Osteoblast (primary cell): Measurements from ENCODE around the gene HGS. TPM values are rescaled to one million over a fixed set of nuclear protein-coding genes. Genes with fewer than 3 reads are reported as not detected.

ENCODE experiments used
- DNase-seq: peaks from one replicate; pipeline ENCODE4 v3.0.0; 2011; ENCODE audit warnings: low spot score, mixed read lengths; ENCODE audit not compliant: insufficient read length; ENCODE audit errors: missing footprints
- H2AFZ ChIP-seq: 2 replicates; pipeline ENCODE4 v1.6.0; 2011; ENCODE audit warnings: mild to moderate bottlenecking, low read length
- H3K27ac ChIP-seq: 2 replicates; pipeline ENCODE4 v1.5.1; 2011; ENCODE audit warnings: mild to moderate bottlenecking, low read depth, low read length, moderate library complexity
- H3K27me3 ChIP-seq: 2 replicates; pipeline ENCODE4 v1.6.0; 2012; ENCODE audit warnings: mild to moderate bottlenecking, control low read depth, inconsistent platforms, low read length, moderate library complexity; ENCODE audit not compliant: insufficient read depth
- H3K36me3 ChIP-seq: 2 replicates; pipeline ENCODE4 v1.5.1; 2011; ENCODE audit warnings: mild to moderate bottlenecking, low read length, control low read depth, moderate library complexity; ENCODE audit not compliant: insufficient read depth
- H3K4me1 ChIP-seq: 2 replicates; pipeline ENCODE4 v1.5.1; 2011; ENCODE audit warnings: mild to moderate bottlenecking, low read length, control low read depth, moderate library complexity; ENCODE audit not compliant: insufficient read depth
- H3K4me2 ChIP-seq: 2 replicates; pipeline ENCODE4 v1.6.0; 2011; ENCODE audit warnings: mild to moderate bottlenecking, low read length; ENCODE audit not compliant: insufficient read depth
- H3K4me3 ChIP-seq: fragments of 200-600 bp; sonication (generic); 3 replicates; pipeline ENCODE4 v1.5.1; 2012; ENCODE audit warnings: mild to moderate bottlenecking, low read length, inconsistent platforms; ENCODE audit not compliant: insufficient read depth
- H3K79me2 ChIP-seq: 2 replicates; pipeline ENCODE4 v1.6.0; 2012; ENCODE audit warnings: mild to moderate bottlenecking, low read length, control low read depth, inconsistent platforms; ENCODE audit not compliant: insufficient read depth
- H3K9me3 ChIP-seq: 2 replicates; pipeline ENCODE4 v1.5.1; 2011; ENCODE audit warnings: low read depth, low read length, control low read depth
- H4K20me1 ChIP-seq: 2 replicates; pipeline ENCODE4 v1.6.0; 2012; ENCODE audit warnings: mild to moderate bottlenecking, low read length, control low read depth; ENCODE audit not compliant: insufficient read depth
- CTCF ChIP-seq: IDR thresholded peaks from 2 replicates; pipeline ENCODE4 v1.5.1; 2011; ENCODE audit warnings: mild to moderate bottlenecking, low read depth, low read length, moderate library complexity; ENCODE audit errors: extremely low read depth
- total RNA-seq: library from RNA; depleted of rRNA; stranded (reverse); fragments of >200 nt; gene quantifications from 2 replicates; pipeline ENCODE4 v1.2.3, GENCODE V29; 2012

Gene HGS
- total RNA-seq, 1 donor: 110 TPM

GRCh38 chr17:81667754-81668153, 16.1 kb upstream of the HGS start:
- Histone ChIP-seq H3K79me2 (peaks cover 35% of the 10 kb centered on the region), H4K20me1 (no peaks in the 10 kb centered on the region), H3K4me1 (peaks cover 13% of the 10 kb centered on the region), H2AFZ (no peak overlapping the region), H3K27ac (no peak overlapping the region), H3K4me2 (no peak overlapping the region), H3K4me3 (no peak overlapping the region), H3K27me3 (no peaks in the 10 kb centered on the region), H3K9me3 (no peaks in the 10 kb centered on the region), H3K36me3 (peaks cover 31% of the 10 kb centered on the region)
- no peak for TF ChIP-seq CTCF
- DNase-seq: no peak

GRCh38 chr17:81672504-81672903, 11.3 kb upstream of the HGS start:
- peak; percentile 44 for DNase-seq
- H3K27ac ChIP-seq: no peak overlapping the region
- H3K27me3 ChIP-seq: no peaks in the 10 kb centered on the region
- H3K4me1 ChIP-seq: peaks cover 3% of the 10 kb centered on the region
- H3K36me3 ChIP-seq: peaks cover 35% of the 10 kb centered on the region
- H2AFZ ChIP-seq: no peak overlapping the region
- H3K4me3 ChIP-seq: no peak overlapping the region
- no peaks in the 10 kb centered on the region for H3K9me3 ChIP-seq
- H4K20me1 ChIP-seq: no peaks in the 10 kb centered on the region
- H3K79me2 ChIP-seq: peaks cover 20% of the 10 kb centered on the region
- no peak overlapping the region for H3K4me2 ChIP-seq
- TF ChIP-seq CTCF: no peak

GRCh38 chr17:81672954-81673353, 10.9 kb upstream of the HGS start:
- Histone ChIP-seq H3K9me3 (no peaks in the 10 kb centered on the region), H2AFZ (no peak overlapping the region), H3K27me3 (no peaks in the 10 kb centered on the region), H3K36me3 (peaks cover 35% of the 10 kb centered on the region), H3K4me3 (no peak overlapping the region), H3K4me2 (no peak overlapping the region), H3K79me2 (peaks cover 15% of the 10 kb centered on the region), H3K4me1 (no peaks in the 10 kb centered on the region), H4K20me1 (no peaks in the 10 kb centered on the region), H3K27ac (no peak overlapping the region)
- peak; percentile 37 for DNase-seq
- TF ChIP-seq CTCF: no peak

GRCh38 chr17:81673561-81674258, 10.1 kb upstream of the HGS start:
- no peaks in the 10 kb centered on the region for H4K20me1 ChIP-seq
- peaks cover 8% of the 10 kb centered on the region for H3K79me2 ChIP-seq
- no peaks in the 10 kb centered on the region for H3K4me1 ChIP-seq
- H3K9me3 ChIP-seq: no peaks in the 10 kb centered on the region
- no peak for TF ChIP-seq CTCF
- no peak overlapping the region for H2AFZ ChIP-seq
- no peak overlapping the region for H3K4me3 ChIP-seq
- no peak overlapping the region for H3K27ac ChIP-seq
- no peak overlapping the region for H3K4me2 ChIP-seq
- no peaks in the 10 kb centered on the region for H3K27me3 ChIP-seq
- DNase-seq: peak; percentile 34
- peaks cover 35% of the 10 kb centered on the region for H3K36me3 ChIP-seq
